NB4 (cell line): ENCODE data around the gene OPCML.

ENCODE experiments used
- MAX ChIP-seq: IDR thresholded peaks from 2 replicates; pipeline ENCODE4 v1.6.1; 2011; ENCODE audit warnings: low read depth, low read length
- POLR2A ChIP-seq: IDR thresholded peaks from 2 replicates; pipeline ENCODE4 v1.6.1; 2011; ENCODE audit warnings: mild to moderate bottlenecking; ENCODE audit not compliant: insufficient read length; ENCODE audit errors: extremely low read depth

DNA sequence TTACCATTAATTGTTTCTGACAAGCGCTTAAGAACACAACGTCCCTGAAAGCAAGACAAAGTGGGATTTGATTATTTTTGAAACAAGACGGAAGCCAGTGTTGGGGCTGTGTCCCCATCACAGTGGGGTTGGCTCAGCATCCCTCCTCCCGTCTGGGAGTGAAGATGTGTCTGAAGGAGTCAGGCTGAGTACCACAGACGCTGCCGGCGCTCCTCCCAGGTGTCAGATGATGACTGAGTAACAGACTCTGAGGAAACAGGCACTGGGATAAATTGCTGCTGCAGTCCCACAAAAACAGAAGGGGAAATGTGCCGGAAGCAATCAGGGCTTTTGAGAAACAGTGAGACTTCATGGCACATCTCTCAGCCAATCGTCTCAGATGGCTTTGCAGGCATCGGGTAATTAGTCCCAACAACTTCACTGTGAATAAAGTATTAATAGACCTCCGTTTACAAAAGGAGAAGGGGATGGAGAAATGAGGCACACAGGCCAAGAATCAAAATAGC, 266.7 kb downstream of the OPCML start:
- TF ChIP-seq POLR2A (no peak), MAX (no peak)
